Thoracic aorta (tissue), 2 donors: ENCODE data around the gene C7. TPM values are rescaled to one million over a fixed set of nuclear protein-coding genes. Genes with fewer than 3 reads are reported as not detected.

Experiments
- ATAC-seq: fragments of 150-250 bp; one replicate; pipeline ENCODE4 v1.8.0; 2017; ENCODE audit warnings: low read depth; ENCODE audit not compliant: insufficient number of reproducible peaks, low FRiP score
- DNase-seq: peaks from one replicate; pipeline ENCODE4 v3.0.0-alpha.2; 2020; ENCODE audit warnings: low spot score
- H3K27ac ChIP-seq, 2 donors: fragments of 200-600 bp; sonication (generic); 1 replicate in 1 of 2; 2 replicates in 1 of 2; pipeline ENCODE4 v1.5.1; 2016; ENCODE audit warnings: mild to moderate bottlenecking in 2 of 2, moderate library complexity in 2 of 2
- H3K27me3 ChIP-seq: fragments of 200-600 bp; sonication (generic); replicated peaks from 2 replicates; pipeline ENCODE4 v1.6.0; 2016; ENCODE audit warnings: mild to moderate bottlenecking; ENCODE audit not compliant: insufficient read depth
- H3K36me3 ChIP-seq: fragments of 200-600 bp; sonication (generic); one replicate; pipeline ENCODE4 v1.5.1; 2016
- H3K4me1 ChIP-seq, 2 donors: fragments of 200-600 bp; sonication (generic); 1 replicate in 1 of 2; 2 replicates in 1 of 2; pipeline versions ENCODE4 v1.5.1 to v1.6.0; 2016; ENCODE audit warnings: low read depth in 2 of 2, mild to moderate bottlenecking in 1 of 2; ENCODE audit not compliant: control insufficient read depth in 1 of 2
- H3K4me3 ChIP-seq: fragments of 200-600 bp; sonication (generic); 2 replicates; pipeline ENCODE4 v1.5.1; 2016; ENCODE audit warnings: mild to moderate bottlenecking
- H3K9me3 ChIP-seq: fragments of 200-600 bp; sonication (generic); 2 replicates; pipeline ENCODE4 v1.5.1; 2016
- total RNA-seq, 2 donors: library from RNA; depleted of rRNA; stranded (reverse); fragments of >200 nt; gene quantifications; one replicate each; pipeline versions ENCODE4 v1.1.0 to v1.2.3, GENCODE V29; 2016
- TF ChIP-seq, protein P1 (sequence below): fragments of 200-600 bp; sonication (generic); IDR thresholded peaks from one replicate; pipeline ENCODE4 v1.5.1; 2019; ENCODE audit warnings: antibody characterized with exemption

The C7 gene
- total RNA-seq, 2 donors from 2014 or later, result 99.5 to 105 TPM

DNA sequence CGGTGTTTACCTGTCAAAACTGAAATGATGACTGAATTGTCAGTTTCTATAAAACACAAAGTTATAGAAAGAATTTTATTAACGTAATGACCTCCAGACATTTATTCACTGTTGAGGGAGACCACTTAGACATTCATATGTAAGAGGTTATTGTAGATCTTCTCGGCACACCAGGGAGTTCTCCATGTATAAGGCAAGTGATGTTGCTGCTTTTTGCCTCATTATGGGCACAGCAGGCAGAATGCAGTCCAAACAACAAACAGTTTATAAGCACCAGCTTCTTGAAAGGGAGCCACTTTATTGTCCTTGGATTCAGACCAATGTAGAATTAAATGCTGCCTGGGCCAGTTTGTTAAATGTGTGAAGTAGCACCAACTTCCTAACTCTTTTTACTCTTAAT, 66.7 kb downstream of the C7 start:
- TF ChIP-seq, protein P1, sequence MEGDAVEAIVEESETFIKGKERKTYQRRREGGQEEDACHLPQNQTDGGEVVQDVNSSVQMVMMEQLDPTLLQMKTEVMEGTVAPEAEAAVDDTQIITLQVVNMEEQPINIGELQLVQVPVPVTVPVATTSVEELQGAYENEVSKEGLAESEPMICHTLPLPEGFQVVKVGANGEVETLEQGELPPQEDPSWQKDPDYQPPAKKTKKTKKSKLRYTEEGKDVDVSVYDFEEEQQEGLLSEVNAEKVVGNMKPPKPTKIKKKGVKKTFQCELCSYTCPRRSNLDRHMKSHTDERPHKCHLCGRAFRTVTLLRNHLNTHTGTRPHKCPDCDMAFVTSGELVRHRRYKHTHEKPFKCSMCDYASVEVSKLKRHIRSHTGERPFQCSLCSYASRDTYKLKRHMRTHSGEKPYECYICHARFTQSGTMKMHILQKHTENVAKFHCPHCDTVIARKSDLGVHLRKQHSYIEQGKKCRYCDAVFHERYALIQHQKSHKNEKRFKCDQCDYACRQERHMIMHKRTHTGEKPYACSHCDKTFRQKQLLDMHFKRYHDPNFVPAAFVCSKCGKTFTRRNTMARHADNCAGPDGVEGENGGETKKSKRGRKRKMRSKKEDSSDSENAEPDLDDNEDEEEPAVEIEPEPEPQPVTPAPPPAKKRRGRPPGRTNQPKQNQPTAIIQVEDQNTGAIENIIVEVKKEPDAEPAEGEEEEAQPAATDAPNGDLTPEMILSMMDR, result no peak
- ATAC-seq, result no peak
- no peak overlapping the region for H3K27ac ChIP-seq
- H3K36me3 ChIP-seq, result no peaks in the 10 kb centered on the region
- H3K9me3 ChIP-seq, result no peaks in the 10 kb centered on the region
- no peak overlapping the region for H3K4me3 ChIP-seq
- no peaks in the 10 kb centered on the region for H3K4me1 ChIP-seq
- no peak for DNase-seq
- no peaks in the 10 kb centered on the region for H3K27me3 ChIP-seq

GRCh38 chr5:40976836-40977235, 67.5 kb downstream of the C7 start:
- Histone ChIP-seq H3K9me3 (no peaks in the 10 kb centered on the region), H3K4me1 (no peaks in the 10 kb centered on the region), H3K4me3 (no peak overlapping the region), H3K27ac (no peak overlapping the region), H3K36me3 (no peaks in the 10 kb centered on the region), H3K27me3 (no peaks in the 10 kb centered on the region)
- no peak for DNase-seq
- ATAC-seq, result no peak
- TF ChIP-seq, protein P1, result no peak

DNA sequence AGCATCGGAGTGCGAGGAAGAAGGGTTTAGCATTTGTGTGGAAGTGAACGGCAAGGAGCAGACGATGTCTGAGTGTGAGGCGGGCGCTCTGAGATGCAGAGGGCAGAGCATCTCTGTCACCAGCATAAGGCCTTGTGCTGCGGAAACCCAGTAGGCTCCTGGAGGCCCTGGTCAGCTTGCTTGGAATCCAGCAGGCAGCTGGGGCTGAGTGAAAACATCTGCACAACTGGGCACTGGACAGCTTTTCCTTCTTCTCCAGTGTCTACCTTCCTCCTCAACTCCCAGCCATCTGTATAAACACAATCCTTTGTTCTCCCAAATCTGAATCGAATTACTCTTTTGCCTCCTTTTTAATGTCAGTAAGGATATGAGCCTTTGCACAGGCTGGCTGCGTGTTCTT, 72.1 kb downstream of the C7 start:
- no peak overlapping the region for H3K4me3 ChIP-seq
- no peak for DNase-seq
- H3K9me3 ChIP-seq, result no peaks in the 10 kb centered on the region
- H3K36me3 ChIP-seq, result no peaks in the 10 kb centered on the region
- no peaks in the 10 kb centered on the region for H3K4me1 ChIP-seq
- ATAC-seq, result no peak
- H3K27me3 ChIP-seq, result no peaks in the 10 kb centered on the region
- H3K27ac ChIP-seq, result no peak overlapping the region
- TF ChIP-seq, protein P1, result no peak

DNA sequence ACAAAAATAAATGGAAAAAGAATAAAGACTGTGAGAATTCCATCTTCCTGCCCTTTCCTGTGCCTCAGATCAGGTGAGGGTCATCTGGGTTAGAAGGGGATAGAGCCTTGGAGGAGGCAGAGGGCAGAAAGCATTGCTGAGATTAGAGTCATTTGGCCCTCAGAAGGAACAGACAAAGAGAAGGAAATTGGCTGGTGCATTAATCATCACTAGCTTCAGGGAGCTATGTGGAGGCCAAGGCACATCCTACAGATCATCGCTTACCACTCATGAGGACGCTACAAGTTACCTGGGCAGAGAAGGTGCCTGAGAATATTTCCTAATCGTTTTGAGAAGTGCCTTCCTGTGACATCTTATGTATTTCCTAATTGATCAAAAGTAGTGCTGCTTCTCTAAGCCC, 74.5 kb downstream of the C7 start:
- no peak overlapping the region for H3K4me3 ChIP-seq
- ATAC-seq, result no peak
- TF ChIP-seq, protein P1, result no peak
- H3K27me3 ChIP-seq, result no peaks in the 10 kb centered on the region
- DNase-seq, result no peak
- no peaks in the 10 kb centered on the region for H3K9me3 ChIP-seq
- H3K4me1 ChIP-seq, result no peaks in the 10 kb centered on the region
- no peaks in the 10 kb centered on the region for H3K36me3 ChIP-seq
- H3K27ac ChIP-seq, result no peak overlapping the region

GRCh38 chr5:40984884-40985283, 75.6 kb downstream of the C7 start:
- DNase-seq, result no peak
- no peaks in the 10 kb centered on the region for H3K36me3 ChIP-seq
- H3K27ac ChIP-seq, result no peak overlapping the region
- no peak overlapping the region for H3K4me3 ChIP-seq
- TF ChIP-seq, protein P1, result no peak
- no peaks in the 10 kb centered on the region for H3K4me1 ChIP-seq
- no peak for ATAC-seq
- H3K27me3 ChIP-seq, result no peaks in the 10 kb centered on the region
- H3K9me3 ChIP-seq, result no peaks in the 10 kb centered on the region
